Lung (tissue), 12 donors: ENCODE results near the gene MMEL1. TPM values are rescaled to one million over a fixed set of nuclear protein-coding genes. Genes with fewer than 3 reads are reported as not detected.

ENCODE experiments used
- ATAC-seq: fragments of 200-7000 bp; cut with Tn5 transposase; one replicate; pipeline ENCODE4 v1.9.1; 2020; ENCODE audit warnings: moderate number of reproducible peaks; ENCODE audit not compliant: insufficient read depth, low FRiP score
- DNase-seq, 3 donors: peaks; one replicate each; pipeline ENCODE4 v3.0.0-alpha.2; 2013 to 2017
- H3K27ac ChIP-seq, 2 donors: one replicate each; pipeline ENCODE4 v1.5.1; 2013; ENCODE audit warnings: mild to moderate bottlenecking in 2 of 2, moderate library complexity in 2 of 2, control low read depth in 1 of 2, inconsistent platforms in 1 of 2, low read depth in 1 of 2, low read length in 1 of 2
- H3K27me3 ChIP-seq, 3 donors: one replicate each; pipeline ENCODE4 v1.5.1; 2013; ENCODE audit warnings: low read length in 2 of 3; ENCODE audit not compliant: control insufficient read depth in 3 of 3, insufficient read depth in 3 of 3
- H3K36me3 ChIP-seq, 4 donors: one replicate each; pipeline ENCODE4 v1.5.1; 2013; ENCODE audit warnings: low read length in 4 of 4, mild to moderate bottlenecking in 1 of 4, moderate library complexity in 1 of 4; ENCODE audit not compliant: control insufficient read depth in 4 of 4, insufficient read depth in 4 of 4
- H3K4me1 ChIP-seq, 5 donors: one replicate each; pipeline ENCODE4 v1.5.1; 2013; ENCODE audit warnings: low read length in 5 of 5, mild to moderate bottlenecking in 2 of 5, moderate library complexity in 1 of 5; ENCODE audit not compliant: control insufficient read depth in 5 of 5, insufficient read depth in 5 of 5
- H3K4me3 ChIP-seq: one replicate; pipeline ENCODE4 v1.5.1; 2013; ENCODE audit warnings: mild to moderate bottlenecking, control low read depth, moderate library complexity
- H3K9ac ChIP-seq, 2 donors: one replicate each; pipeline ENCODE4 v1.5.1; 2013; ENCODE audit warnings: low read length in 2 of 2, control low read depth in 1 of 2; ENCODE audit not compliant: insufficient read depth in 1 of 2
- H3K9me3 ChIP-seq, 4 donors: one replicate each; pipeline ENCODE4 v1.5.1; 2013; ENCODE audit warnings: low read length in 3 of 4, mild to moderate bottlenecking in 1 of 4, moderate library complexity in 1 of 4; ENCODE audit not compliant: control insufficient read depth in 4 of 4, insufficient read depth in 3 of 4
- CTCF ChIP-seq: IDR thresholded peaks from 2 replicates; pipeline ENCODE4 v1.5.1; 2012; ENCODE audit warnings: mild to moderate bottlenecking; ENCODE audit errors: control extremely low read depth, extremely low read depth
- WGBS, 2 donors: extraction: QIAGEN DNeasy Blood & Tissue Kit; methylation state at CpG; one replicate each; pipeline ENCODE4 v1.1.7; 2013; 5-methylcytosine and 5-hydroxymethylcytosine counted together
- polyA plus RNA-seq, 2 donors: library from polyadenylated mRNA; stranded (reverse); fragments of 200-250 nt; gene quantifications; one replicate each; pipeline ENCODE4 v1.2.1, GENCODE V29; 2013
- total RNA-seq, 2 donors: library from RNA; depleted of rRNA in 1 of 2; stranded (reverse); fragments of >200 nt in 1 of 2; gene quantifications; one replicate each; pipeline ENCODE4 v1.2.1, GENCODE V29; 2014 to 2021
- donor health status: control.
- donor health status: control.
- donor health status: Bipolar disorder and iron deficiency.
- donor health status: healthy.
- donor health status: DM: yes; HTN: yes; CAD: no.

The MMEL1 gene
- total and polyA plus RNA-seq, 4 donors: 4.0 to 8.4 (median 6.0) TPM

DNA sequence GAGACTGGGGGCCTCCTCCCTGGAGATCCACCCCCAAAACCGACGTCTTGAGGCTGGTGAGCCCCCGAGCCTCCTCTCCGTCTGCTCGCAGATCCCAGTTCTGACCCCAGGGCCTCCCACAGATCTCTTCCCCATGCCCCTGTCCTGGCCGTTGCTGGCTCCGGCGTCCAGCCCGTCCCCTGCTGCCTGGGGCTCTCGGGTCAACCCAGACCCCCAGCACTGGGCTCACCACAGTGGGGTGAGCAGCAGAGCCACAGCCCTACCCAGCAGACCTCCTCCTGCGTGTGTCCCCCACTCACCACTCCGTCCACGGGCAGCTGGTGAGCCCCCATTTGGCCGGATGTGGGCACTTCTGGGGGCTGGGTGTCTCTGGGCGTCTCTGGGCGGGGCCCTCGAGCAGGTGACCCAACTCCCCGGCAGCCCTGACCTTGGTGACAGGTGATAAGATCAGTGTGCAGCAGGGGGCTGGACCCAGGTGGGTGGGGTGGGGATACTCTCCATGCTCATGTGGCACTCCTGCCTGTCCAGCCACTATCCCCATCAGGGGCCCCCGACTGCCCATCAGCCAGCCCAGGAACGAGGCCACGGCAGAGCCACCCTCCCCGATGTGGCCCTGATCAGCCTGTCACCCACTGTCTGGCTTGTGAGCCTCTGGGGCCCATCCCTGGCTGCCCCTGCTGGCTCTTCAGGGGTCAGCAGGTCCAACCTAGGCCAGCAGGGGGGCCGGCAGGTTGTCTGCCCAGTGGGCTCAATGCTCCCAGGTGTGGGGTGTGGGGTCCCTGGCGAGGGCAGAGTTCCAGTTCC, 75.9 kb downstream of the MMEL1 start:
- 7 to 9% methylated on average over 24 of the region's 24 CpGs for WGBS, 2 donors
- no peak for TF ChIP-seq CTCF
- peak overlapping the region; percentile 73 for H3K4me3 ChIP-seq
- ATAC-seq: peak; percentile 9
- peaks cover 0 to 32% (median 16%) of the 10 kb centered on the region in 5 donors for H3K4me1 ChIP-seq
- no peaks in the 10 kb centered on the region for H3K9me3 ChIP-seq
- peak overlapping the region; percentile 67 to 82 for H3K9ac ChIP-seq
- H3K27me3 ChIP-seq: no peaks in the 10 kb centered on the region
- no peak for DNase-seq
- peak overlapping the region; percentile 58 to 95 for H3K27ac ChIP-seq
- peaks cover 0 to 36% (median 0%) of the 10 kb centered on the region in 4 donors for H3K36me3 ChIP-seq

- H3K9me3 ChIP-seq: no peaks in the 10 kb centered on the region
- H3K4me3 ChIP-seq: peak within 1 kb of the TSS; percentile 73
- H3K27ac ChIP-seq: peak within 1 kb of the TSS; percentile 58 to 95
- WGBS, 2 donors: 0% methylated on average over 15 to 16 of the region's 16 CpGs
- ATAC-seq (peak; percentile 48), DNase-seq (peak; percentile 66 to 77 (median 74))
- H3K36me3 ChIP-seq: peaks cover 0 to 30% (median 0%) of the 10 kb centered on the region in 4 donors
- TF ChIP-seq CTCF: no peak
- H3K9ac ChIP-seq: peak within 1 kb of the TSS; percentile 67 to 82
- peaks cover 0 to 32% (median 16%) of the 10 kb centered on the region in 5 donors for H3K4me1 ChIP-seq
- no peaks in the 10 kb centered on the region for H3K27me3 ChIP-seq
These were observed 76.5 kb downstream of the MMEL1 start, which contains the start of gene TNFRSF14 for GRCh38 chr1:2556277-2556677. TSS of gene TNFRSF14 (plus strand) at chr1:2556371. CDS start at chr1:2556665, 294 bp downstream.

- no peaks in the 10 kb centered on the region for H3K27me3 ChIP-seq
- H3K27ac ChIP-seq: peak overlapping the region; percentile 58 to 95
- peak overlapping the region; percentile 67 to 82 for H3K9ac ChIP-seq
- H3K4me1 ChIP-seq: peaks cover 0 to 32% (median 16%) of the 10 kb centered on the region in 5 donors
- H3K4me3 ChIP-seq: peak overlapping the region; percentile 73
- H3K9me3 ChIP-seq: no peaks in the 10 kb centered on the region
- H3K36me3 ChIP-seq: peaks cover 0 to 25% (median 0%) of the 10 kb centered on the region in 4 donors
- ATAC-seq: peak; percentile 16
- peak; percentile 51 to 71 (median 57) for DNase-seq
- TF ChIP-seq CTCF: no peak
- WGBS, 2 donors: 2 to 3% methylated on average over 26 of the region's 26 CpGs
These were observed 77.1 kb downstream of the MMEL1 start for GRCh38 chr1:2555634-2556276.
